Stimulated activated CD8-positive, alpha-beta memory T cell treated with anti-CD3 and anti-CD28 coated beads, Interleukin-2, amount 100 ng/mL, for 1 hour (primary cell): ENCODE results near the gene VPS16.

Experiments used
- DNase-seq, 2 donors: peaks; one replicate each; pipeline ENCODE4 v3.0.0-alpha.2; 2020; ENCODE audit warnings: low read depth in 2 of 2

VPS16 gene

DNA sequence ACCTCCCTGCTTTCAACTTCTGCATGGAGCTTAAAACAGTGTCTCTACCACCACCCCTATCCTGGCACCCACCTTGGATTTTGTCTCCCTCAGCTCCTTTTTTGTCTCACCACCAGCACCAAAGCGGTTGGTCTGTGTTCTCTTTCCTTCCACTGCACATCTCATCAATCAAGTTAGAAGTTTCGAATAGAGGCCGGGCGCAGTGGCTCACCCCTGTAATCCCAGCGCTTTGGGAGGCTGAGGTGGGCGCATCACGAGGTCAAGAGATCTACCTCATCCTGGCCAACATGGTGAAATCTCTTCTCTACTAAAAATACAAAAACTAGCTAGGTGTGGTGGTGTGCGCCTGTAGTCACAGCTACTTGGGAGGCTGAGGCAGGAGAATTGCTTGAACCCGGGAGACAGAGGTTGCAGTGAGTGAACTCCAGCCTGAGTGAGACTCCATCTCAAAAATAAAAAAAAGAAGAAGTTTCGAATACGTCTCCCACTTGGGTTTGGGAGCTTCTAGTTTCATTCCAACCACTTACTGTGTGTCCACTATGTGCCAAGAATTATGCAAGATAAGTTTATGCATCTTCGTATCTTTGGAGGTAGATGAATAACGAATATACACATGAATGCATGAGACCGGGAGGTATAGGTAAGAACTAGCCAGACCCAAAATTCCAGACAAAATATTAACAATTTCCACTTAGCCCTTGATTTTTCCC lies 6.0 kb upstream of the VPS16 start:
- DNase-seq: no peak

DNA sequence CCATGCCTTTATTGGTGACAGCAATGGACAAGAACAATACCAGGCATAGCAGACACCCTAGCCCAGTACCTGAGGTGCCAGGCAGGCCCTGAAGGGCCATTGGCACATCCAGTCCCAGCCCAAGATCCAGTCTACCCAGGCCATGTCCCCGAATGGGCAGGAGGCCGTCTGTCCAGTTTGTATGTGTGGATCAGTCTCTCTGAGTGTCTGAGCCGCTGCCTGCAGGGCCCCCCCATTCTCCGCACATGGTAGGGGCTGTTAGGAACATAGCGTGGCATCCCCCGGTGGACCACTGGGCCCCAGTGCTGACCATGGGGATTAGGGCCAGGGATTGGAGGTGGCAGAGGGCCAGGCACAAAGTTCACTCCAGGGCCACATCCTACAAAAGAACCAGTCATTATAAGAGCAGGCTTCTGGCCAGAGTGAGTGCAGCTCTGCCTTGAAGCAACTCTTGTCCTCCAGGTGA lies 5.2 kb upstream of the VPS16 start:
- no peak for DNase-seq

DNA sequence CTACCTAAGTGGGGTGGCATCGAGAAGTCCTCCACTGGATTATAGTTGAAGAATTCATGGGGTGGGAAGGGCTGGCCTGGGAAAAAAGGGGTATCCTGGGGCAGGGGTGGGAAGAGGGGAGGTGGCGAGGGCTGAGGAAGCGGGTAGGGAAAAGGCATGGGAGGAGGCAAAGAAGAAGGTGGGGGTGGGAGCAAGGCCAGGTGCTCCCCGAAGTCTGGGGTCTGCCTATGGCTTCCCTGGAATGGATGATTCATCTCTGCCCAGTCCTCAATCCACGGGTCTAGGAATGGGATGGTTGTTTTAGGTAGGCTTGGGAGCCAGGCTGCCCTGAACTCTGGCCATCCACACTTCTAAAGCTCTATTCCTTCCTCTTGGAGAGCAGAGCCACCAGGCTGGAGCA lies 4.5 kb upstream of the VPS16 start:
- DNase-seq: no peak

DNA sequence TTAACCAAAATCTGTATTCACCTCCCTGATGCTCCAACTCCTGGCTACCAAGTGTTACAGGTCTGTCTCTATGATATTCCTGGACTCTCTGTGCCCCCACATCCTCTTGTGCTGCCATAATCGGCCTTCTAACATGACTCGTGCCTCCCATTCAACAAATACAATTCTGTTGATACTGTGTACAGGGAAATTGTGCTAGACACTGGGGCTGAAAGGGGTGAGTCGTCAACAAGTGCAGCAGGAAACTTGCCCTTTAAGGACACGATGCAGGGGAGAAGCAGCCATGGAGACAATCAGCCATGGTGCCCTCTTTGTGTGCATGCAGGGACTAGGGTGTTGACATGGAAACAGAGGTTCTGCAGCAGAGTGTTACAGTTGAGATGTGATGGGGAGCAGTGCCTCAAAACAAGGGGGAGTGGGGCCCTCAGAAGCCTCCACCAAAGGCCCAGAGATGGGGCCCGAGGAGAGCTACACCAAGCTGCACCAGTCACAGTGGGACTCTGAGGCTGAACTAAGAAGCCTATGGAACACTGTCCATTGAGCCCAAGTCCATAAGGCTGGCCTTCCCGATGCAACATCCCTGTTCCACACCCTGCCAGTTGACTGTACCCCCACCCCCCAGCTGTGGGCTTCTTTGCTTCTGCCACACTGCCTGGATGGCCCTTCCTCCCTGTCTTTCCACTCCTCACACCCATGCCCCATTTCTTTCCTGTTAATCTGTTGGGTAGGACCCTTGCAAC lies 3.2 kb upstream of the VPS16 start:
- DNase-seq: no peak

DNA sequence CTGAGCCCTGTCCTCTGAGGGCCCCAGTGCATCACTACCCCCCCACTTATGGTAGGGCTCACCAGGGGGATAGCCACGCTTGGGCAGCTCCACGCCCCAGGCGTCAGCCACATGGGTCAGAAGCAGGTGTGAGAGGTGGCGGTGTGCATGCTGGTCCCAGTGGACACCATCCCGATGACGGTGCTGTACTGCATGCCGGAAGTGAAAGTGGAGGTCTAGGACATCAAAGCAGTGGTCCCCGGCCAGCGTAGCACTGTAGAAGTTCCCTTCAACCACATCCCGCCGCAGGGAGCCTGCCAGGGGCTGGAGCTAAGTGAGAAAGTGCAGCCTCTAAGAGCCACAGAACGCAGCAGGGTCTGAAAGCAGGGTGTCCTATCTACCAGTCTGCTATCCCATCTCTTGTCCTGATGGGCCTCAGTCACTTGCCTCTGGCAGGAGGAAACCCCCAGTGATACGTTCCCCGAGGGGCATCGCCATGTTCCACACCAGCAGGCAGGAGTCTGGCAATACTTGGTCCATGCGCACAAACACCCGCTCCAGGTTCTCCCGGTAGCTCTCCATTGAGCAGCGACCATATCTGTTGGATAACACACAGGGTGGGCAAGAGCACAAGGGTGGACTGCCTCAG lies 2.3 kb upstream of the VPS16 start:
- no peak for DNase-seq

DNA sequence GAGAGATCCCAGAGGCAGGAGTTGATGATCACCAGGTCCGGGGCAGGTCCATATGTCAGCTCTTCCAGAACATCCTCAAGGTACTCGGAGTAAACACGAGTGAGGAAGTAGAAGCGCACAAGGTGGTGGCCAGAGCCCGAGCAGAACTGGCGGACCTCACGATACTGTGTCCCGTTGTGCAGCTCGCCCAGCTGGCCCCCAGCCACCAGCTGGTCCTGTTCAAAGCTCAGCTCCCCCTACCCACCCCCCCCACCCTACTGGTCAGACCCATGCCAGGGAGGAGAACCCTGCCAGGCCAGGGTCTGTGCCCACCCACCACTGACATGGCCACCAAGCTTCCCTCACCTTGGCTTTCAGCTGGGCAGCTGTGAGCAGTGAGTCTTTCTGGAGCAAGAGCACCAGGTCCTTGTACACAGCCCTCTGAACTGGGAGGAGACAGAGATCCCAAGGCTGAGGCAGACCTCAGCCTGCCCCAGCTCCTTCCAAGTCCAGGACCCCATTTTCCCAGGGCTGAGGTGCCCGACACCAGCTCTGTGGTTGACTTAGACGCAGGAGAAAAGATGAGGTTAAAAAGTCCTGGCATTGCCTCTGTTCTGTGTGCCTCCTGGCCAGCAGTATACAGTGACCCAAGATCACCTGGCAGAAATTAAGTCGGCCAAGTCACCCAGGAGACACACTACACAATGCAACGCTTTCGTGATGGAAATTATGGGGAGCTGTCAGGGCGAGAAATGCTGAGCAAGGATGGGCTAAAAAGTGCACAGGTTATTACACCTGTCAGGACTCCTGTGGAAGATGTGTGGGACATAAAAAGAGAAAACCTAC lies 1.5 kb upstream of the VPS16 start:
- no peak for DNase-seq

DNA sequence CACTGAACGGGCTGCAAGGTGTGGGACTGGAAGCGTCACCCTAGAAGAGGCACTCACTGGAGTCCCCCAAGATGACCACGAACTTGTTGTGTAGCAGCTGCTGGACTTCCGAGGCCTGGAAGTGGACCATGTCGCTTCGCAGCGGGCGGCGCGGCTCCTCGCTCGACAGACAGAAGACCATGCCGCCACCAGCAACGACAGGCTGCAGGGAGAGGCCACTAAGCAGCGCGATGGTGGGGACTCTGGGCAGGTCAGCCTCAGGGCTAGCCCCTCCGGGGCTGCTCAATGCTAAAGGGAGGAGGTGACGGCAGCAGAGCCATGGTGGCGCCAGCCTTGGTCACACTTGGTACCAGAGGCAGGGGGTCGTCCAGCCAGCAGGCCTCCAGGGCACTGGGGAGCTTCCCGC lies 810 bp upstream of the VPS16 start:
- no peak for DNase-seq

DNA sequence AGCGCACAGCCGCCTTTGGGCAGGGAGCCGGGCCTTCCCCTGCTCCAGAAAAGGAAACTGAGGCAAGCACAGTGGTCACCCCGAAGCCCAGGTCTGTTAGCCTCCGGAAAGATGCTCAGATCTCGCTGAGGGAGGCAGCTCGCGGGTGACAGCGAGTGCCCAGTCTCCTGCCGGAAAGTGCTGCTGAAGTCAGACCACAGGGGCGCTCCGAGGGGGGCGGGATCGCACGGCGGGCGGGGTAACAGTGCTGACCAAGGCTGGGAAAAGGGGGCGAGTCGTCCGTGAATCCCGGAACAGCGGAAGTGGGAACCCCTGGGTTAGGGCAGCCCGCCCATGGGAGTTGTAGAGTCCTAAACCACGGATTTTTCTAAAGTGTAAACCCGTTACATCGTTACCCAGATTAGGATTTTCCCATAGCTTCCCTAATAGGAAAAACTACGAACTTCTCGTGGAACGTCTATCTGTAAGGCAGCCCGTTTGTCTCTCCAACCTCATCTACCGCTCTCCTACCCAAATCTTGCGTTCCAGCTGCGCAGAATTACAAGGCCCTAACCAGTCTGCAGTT lies 504 bp downstream of the VPS16 start:
- DNase-seq: no peak

DNA sequence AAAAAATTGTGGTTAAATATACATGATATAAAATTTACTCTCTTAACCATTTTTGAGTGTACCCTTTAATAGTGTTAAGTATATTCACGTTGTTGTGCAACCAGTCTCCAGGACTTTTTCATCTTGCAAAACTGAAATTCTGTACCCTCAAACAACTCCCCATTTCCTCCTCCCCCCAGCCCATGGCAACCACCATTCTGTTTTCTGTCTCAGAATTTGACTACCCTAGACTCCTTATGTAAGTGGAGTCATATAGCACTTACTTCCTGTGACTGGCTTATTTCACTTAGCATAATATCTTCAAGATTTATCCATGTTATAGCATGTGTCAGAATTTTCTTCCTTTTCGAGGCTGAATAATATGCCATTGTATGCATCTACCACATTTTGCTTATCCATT lies 5.1 kb downstream of the VPS16 start:
- no peak for DNase-seq

DNA sequence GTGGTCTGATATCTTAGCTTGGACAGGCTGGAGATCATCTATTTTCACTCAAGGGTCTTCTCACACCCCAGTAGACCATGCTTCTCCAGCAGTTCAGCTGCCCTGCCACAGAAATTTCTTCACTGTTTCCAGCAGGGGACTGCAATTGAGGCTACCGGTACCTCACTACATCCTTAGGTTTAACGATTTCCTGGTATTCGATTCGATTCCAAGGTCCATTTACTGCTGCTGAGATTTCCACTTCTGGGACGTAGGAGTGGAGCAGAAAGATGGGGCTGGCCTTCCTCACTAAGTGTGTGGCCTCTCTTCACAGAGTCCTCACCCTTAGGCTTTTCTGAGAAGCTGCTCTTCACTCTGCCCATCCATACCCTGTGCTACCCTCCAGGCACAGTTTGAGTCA lies 6.2 kb downstream of the VPS16 start:
- no peak for DNase-seq

DNA sequence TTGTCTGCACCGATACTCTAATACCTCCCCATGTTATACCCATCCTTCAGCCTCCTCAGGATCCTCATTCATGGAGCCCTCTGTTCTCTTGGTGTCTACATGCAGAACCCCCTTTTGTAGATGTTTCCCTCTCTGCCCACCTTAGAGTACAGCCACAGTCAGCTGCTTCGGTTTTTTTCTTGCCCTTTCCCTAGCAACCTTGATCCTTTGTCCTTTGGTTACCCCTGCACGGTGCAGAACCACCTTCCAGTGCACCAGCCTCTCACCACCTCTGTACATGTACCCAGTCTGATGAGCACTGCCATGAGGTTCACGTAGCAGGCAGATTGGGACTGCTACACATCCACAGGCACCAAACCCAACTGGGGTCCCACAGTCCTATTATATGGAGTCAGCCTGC lies 7.3 kb downstream of the VPS16 start:
- no peak for DNase-seq

DNA sequence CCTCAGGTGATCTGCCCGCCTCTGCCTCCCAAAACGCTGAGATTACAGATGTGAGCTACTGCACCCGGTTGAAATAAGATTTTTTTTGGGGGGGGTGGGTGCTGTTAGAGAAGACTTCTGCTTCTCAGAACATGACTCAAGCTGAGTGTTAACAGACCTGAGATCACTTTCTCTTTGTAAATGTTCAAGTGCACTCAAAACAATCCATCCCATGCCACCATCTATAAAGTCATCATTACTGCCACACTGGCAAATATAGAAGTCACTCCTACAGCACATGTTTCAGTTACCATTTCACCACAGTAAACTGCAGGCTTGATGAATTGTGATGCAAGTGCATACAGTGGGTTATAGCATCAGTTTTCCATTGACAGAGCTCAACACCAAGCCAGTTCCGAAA lies 9.0 kb downstream of the VPS16 start:
- DNase-seq: no peak

DNA sequence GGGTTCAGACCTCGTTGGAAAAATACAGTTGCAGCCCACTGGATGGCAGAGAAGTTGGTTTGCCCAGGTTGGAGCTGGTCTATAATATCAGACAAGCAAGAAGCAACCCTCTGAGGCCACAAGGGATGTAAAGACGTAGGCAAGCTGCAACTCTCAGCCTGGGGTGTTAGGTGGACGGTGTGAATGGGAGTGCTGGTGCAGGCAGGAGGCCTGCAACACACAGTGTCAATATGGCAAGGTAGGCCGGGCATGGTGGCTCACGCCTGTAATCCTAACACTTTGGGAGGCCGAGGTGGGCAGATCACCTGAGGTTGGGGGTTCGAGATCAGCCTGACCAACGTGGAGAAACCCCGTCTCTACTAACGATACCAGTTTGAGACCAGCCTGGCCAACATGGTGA lies 10.5 kb downstream of the VPS16 start:
- no peak for DNase-seq

DNA sequence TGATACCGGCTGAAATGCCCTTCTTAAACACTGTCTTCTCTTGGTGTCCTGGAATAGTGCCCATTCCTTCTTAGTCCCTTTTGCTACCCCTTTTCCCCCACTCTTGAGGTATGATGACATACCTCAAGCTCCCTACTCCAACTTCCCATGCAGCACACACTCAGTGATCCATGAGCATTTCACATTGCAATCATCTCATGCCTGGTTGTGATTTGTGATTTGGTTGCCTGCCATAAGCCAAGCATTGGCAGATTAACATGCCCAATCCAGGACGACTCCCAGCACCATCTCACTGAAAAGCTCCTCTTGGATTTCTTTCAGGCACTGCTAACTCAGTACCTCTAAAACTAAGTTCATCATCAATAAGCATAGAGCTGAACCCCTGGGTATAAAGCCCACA lies 18.0 kb downstream of the VPS16 start:
- no peak for DNase-seq

DNA sequence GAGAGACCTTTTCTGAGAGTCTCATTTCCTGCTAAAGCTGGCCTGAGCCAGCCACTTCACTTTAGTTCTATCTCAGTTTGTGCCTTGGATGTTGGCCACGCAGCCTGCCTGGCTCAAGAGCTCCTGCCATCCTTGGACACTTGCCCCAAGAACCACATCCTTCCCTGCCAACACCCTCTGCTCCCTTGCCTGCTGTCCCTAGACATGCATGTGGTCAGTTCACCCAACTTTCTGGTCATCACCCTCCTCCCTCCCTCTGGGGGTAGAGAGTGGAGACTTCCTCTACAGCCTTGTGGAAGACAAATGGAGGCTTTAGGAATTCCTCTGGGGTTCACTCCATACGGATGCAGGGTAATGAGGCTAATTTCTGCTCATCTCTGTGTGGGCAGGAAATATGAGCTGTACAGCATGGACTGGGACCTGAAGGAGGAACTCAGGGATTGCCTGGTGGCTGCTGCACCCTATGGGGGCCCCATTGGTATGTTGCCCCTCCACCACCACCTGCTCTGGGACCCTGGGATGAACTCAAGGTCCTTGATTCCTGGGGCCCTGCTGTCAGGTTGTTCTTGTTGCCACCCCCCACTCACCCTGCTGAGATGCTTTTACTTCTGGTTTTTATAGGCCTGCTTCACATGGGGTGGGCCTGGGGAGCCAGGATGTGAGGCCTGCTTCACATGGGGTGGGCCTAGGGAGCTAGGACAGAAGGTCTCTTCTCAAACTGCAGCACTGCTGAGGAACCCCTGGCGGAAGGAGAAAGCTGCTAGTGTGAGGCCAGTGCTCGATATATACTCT lies 19.0 kb downstream of the VPS16 start:
- no peak for DNase-seq

DNA sequence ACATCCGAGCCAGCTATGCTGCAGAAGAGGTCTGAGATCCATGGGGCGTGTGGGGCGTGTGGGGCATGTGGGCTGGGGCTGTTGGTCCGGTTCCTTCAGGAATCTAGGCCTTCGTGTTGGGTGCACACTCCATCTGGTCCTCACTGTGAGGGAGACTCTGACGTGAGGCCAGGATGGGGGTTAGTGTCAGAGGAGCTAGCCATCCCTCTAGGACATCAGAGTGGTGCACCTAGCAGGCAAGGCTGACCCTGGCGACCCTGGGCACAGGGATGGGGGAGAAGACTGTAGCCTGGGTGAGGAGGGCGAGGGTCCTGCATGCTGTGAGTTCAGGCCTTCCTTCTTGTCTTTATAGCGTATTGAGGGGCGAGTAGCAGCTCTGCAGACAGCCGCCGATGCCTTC lies 24.1 kb downstream of the VPS16 start:
- DNase-seq: no peak

DNA sequence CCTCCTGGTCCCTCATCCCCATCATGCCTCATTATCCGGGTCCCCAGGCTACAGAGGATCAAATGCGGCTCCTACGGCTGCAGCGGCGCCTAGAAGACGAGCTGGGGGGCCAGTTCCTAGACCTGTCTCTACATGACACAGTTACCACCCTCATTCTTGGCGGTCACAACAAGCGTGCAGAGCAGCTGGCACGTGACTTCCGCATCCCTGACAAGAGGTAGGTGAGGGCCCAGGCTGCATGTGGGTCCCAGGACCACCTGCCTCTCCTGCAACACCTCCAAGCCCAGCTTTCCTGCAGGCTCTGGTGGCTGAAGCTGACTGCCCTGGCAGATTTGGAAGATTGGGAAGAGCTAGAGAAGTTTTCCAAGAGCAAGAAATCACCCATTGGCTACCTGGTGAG lies 24.6 kb downstream of the VPS16 start:
- no peak for DNase-seq

DNA sequence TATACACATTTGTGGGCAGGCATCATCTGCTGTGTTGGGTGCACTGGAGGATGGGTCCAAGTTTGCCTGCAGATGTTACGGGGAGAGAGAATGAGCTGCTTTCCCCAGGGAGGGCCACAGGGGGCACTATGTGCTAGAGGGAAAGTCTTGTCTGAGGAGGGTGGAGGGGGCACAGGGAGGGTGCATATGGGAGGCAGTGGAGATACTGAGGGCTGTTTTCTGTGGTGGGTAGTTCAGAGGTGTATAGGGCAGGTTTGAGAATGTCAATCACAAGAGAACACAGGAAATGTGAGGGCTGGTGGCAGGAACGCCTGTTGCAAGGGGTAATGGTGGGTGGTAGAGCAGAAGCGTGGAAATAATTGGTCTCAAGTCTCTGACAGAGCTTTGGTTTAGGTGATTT lies 25.1 kb downstream of the VPS16 start:
- no peak for DNase-seq

DNA sequence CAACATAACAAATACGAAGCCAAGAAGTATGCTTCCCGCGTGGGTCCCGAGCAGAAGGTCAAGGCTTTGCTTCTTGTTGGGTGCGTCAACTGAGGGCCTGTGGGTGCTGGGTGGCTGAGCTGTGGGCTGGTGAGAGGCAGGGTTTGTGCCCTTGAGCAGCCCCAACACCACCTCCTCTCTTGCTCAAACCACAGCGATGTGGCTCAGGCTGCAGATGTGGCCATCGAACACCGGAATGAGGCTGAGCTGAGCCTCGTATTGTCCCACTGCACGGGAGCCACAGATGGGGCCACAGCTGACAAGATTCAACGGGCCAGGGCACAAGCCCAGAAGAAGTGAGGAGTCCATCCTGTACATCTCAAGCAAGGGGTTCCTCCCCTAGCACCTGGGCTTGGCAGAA lies 25.7 kb downstream of the VPS16 start:
- no peak for DNase-seq

DNA sequence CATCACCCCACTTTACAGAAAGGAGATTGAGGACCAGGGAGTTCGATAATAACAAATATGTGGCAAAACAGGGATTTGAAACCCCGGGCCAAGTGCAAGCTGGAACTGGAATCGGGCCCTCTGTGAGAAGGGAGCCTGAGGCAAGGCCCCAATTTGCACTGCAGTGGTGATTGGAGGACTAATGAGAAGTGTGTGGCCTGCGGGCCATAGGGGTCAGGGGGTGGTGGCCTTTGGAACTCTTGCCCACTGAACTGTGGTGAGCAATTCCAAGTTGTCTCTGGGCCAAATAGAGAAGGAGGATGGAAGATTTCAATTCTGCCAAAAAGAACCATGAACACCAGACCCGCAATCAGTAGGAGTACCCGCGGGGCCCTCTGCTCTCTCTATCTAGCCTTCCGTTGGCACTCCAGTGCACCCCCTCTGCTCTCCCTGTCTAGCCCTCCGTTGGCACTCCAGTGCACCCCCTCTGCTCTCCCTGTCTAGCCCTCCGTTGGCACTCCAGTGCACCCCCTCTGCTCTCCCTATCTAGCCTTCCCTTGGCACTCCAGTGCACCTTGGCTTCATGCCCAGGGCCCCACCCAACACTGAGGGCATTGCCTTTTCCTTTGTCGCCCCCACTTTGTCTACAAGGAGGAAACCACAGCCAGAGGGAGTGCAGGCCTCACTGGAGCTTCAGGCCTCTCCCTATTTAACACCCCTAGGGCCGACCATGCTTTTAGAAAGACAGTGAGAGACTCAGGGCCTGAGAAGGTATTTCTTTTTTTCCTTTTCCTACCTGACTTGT lies 26.7 kb downstream of the VPS16 start:
- no peak for DNase-seq
